NCI-H2107 (cell line): ENCODE data around the gene DLGAP1.

ENCODE experiments used
- DNase-seq: peaks from one replicate; lab custom pipeline; 2025; lab: John Stamatoyannopoulos, UW

The DLGAP1 gene

GRCh38 chr18:4157352-4157751, 297.8 kb downstream of the DLGAP1 start:
- no peak for DNase-seq

- DNase-seq, result no peak
Measured at GRCh38 chr18:4146797-4147196, 308.3 kb downstream of the DLGAP1 start.

- no peak for DNase-seq
Measured at GRCh38 chr18:4144201-4144600, 310.9 kb downstream of the DLGAP1 start.

GRCh38 chr18:4143585-4143984, 311.5 kb downstream of the DLGAP1 start:
- no peak for DNase-seq

- no peak for DNase-seq
Measured at GRCh38 chr18:4142876-4143275, 312.2 kb downstream of the DLGAP1 start.

GRCh38 chr18:4134700-4135099, 320.4 kb downstream of the DLGAP1 start:
- no peak for DNase-seq

GRCh38 chr18:4130734-4131719, 324.1 kb downstream of the DLGAP1 start:
- DNase-seq, result no peak

GRCh38 chr18:4126939-4127338, 328.2 kb downstream of the DLGAP1 start:
- DNase-seq, result no peak

- no peak for DNase-seq
Measured at GRCh38 chr18:4125627-4126230, 329.4 kb downstream of the DLGAP1 start.

- no peak for DNase-seq
Measured at GRCh38 chr18:4125224-4125623, 329.9 kb downstream of the DLGAP1 start.

- DNase-seq, result no peak
Measured at GRCh38 chr18:4119813-4120212, 335.3 kb downstream of the DLGAP1 start.

GRCh38 chr18:4119127-4119648, 335.9 kb downstream of the DLGAP1 start:
- no peak for DNase-seq

GRCh38 chr18:4108016-4108415, 347.1 kb downstream of the DLGAP1 start:
- no peak for DNase-seq

- DNase-seq, result no peak
Measured at GRCh38 chr18:4107049-4107467, 348.0 kb downstream of the DLGAP1 start.

GRCh38 chr18:4106407-4107033, 348.6 kb downstream of the DLGAP1 start:
- DNase-seq, result no peak

GRCh38 chr18:4102901-4103300, 352.2 kb downstream of the DLGAP1 start:
- DNase-seq, result no peak

- no peak for DNase-seq
Measured at GRCh38 chr18:4101009-4101408, 354.1 kb downstream of the DLGAP1 start.

- DNase-seq, result no peak
Measured at GRCh38 chr18:4096486-4096885, 358.6 kb downstream of the DLGAP1 start.

GRCh38 chr18:4093676-4094075, 361.4 kb downstream of the DLGAP1 start:
- DNase-seq, result no peak

GRCh38 chr18:4084382-4084900, 370.7 kb downstream of the DLGAP1 start:
- no peak for DNase-seq

GRCh38 chr18:4078246-4078645, 376.9 kb downstream of the DLGAP1 start:
- DNase-seq, result no peak

GRCh38 chr18:4077721-4078120, 377.4 kb downstream of the DLGAP1 start:
- DNase-seq, result no peak
